Kasumi-1 (cell line): Measurements from ENCODE around the gene ZNF732.
A peak's percentile ranks its signal among the peaks of the same experiment; 100 is the strongest.
"Not testable (repeated sequence)": the region's sequence is repeated elsewhere in the genome, so short reads cannot be mapped to it uniquely, and the experiment has no call there.

Experiments used
- DNase-seq, 2 experiments: peaks; one replicate each; lab custom pipeline; 2025; lab: John Stamatoyannopoulos, UW

The ZNF732 gene

DNA sequence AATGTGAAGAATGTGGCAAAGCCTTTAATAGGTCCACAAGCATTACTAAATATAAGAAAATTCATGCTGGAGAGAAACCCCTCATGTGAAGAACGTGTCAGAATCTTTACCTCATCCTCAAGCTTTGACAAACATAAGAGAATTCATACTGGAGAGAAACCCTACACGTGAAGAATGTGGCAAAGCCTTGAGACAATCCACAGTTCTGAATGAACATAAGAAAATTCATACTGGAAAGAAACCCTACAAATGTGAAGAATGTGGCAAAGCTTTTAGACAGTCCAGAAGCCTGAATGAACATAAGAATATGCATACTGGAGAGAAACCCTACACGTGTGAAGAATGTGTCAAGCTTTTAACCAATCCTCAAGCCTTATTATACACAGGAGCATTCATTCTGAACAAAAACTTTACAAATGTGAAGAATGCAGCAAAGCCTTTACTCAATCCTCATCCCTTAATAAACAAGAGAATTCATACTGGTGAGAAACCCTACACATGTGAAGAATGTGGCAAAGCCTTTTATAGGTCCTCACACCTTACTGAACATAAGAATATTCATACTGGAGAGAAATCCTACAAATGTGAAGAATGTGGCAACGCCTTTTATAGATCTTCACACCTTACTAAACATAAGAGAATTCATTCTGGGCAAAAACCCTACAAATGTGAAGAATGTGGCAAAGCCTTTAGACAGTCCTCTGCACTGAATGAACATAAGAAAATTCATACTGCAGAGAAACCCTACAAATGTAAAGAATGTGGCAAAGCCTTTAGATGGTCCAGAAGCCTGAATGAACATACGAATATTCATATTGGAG, 51.1 kb downstream of the ZNF732 start:
- DNase-seq: no peak

DNA sequence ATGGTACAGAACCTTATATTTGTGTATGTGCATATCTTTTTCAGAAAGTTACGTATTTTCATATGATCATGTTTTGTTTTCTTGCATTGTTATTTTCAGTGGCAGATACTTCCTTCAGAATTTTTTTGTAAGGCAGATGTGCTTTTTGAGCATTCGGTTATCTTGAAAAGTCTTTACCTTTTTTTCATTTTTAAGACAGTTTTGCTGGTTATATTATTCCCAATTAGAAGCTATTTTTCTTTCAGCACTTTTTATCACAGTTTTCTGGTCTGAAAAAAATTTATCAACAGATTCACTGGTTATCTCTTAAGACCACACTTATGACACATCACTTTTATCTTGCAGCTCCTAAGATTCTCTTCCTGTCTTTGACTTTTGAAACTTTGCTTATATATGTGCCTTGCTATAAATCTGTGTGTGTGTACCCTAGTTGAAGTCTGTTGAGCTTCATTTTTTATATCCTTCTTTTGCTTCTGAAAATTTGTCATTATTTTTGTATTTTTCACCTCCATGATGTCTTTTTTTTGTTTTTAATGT, 53.1 kb downstream of the ZNF732 start:
- no peak for DNase-seq

DNA sequence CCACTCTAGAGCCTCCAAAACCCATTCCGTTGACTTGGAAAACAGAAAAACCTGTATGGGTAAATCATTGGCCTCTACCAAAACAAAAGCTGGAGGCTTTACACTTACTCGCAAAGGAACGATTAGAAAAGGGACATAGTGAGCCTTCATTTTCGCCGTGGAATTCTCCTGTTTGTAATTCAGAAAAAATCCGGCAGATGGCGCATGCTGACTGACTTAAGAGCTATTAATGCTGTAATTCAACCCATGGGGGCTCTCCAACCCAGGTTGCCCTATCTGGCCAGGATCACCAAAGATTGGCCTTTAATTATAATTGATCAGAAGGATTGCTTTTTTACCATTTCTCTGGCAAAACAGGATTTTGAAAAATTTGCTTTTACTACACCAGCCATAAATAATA, 60.8 kb downstream of the ZNF732 start:
- peak; percentile 47 to 60 for DNase-seq

DNA sequence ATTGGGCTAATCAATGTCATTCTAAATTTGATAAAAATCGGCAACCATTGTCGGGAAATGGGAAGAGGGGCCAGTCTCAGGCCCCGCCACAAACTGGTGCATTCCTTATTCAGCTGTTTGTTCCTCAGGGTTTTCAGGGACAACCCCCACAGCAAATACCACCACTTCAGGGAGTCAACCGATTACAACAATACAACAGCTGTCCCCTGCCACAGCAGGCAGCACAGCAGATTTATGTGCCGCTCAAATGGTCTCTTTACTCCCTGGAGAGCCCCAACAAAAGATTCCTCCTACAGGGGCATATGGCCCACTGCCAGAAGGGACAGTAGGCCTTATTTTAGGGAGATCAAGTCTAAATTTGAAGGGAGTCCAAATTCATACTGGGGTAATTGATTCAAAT, 61.8 kb downstream of the ZNF732 start:
- no peak for DNase-seq

DNA sequence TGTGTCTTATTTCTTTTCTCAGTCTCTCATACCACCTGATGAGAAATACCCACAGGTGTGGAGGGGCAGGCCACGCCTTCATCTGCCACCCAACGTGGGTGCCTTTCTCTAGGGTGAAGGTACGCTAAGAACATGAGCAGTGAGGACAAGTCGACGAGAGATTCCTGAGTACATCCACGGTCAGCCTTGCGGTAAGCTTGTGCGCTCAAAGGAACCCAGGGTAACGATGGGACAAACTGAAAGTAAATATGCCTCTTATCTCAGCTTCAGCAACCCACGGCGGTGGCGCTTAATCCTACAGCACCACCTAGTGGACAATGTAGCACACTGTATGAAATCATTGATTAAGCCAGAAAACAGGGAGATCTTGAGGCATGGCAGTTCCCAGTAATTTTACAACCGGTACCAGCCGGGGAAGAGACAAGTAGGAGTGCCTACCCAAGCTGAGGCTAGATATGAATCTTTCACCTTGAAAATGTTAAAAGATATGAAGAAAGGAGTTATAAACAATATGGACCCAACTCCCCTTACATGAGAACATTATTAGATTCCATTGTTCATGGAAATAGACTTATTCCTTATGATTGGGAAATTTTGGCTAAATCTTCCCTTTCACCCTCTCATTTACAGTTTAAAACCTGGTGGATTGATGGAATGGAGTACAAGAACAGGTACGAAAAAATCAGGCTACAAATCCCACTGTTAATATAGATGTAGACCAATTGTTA, 63.0 kb downstream of the ZNF732 start:
- peak; percentile 72 to 75 for DNase-seq

DNA sequence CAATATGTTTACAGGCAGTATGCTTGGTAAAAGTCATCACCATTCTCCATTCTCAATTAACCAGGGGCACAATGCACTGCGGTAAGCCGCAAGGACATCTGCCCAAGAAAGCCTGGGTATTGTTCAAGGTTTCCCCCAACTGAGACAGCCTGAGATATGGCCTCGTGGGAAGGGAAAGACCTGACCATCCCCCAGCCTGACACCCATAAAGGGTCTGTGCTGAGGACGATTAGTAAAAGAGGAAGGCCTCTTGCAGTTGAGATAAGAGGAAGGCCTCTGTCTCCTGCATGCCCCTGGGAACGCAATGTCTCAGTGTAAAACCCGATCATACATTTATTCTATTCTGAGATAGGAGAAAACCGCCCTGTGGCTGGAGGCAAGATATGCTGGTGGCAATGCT, 63.9 kb downstream of the ZNF732 start:
- not testable (repeated sequence) for DNase-seq

DNA sequence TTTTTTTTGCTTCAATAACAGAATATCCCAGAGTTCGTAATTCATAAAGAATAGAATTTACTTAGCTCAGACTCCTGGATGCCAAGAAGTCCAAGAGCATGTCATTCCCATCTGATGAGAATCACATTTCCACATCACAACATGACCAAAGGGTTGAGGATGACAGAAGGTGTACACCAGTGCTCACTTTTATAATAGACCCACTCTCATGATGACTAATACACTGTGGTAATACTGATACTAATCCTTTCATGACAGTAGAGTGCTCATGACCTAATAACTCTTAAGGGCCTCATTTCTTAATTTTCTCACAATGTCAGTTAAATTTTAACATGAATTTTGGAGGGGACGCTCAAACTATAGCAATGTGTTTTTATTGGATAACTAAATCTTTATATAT, 69.2 kb downstream of the ZNF732 start:
- DNase-seq: no peak

DNA sequence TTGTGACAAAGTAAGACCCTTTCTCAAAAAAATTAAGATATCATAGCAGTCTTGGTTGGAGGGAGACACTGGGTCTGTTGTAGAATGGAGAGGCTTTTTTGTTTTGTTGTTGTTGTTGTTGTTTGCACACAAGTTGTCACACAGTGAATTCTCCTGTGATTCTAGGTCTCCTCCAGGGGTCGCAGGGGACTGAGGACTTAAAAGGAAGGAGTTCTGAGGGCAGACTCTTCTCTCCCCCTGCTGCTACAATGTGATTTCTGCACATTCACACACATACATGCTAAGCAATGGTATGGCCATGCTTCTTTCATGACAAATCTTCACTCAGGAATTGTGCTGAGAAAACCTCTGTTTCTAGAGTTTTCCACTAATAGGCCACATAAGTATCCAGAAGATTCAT, 71.1 kb downstream of the ZNF732 start:
- no peak for DNase-seq

DNA sequence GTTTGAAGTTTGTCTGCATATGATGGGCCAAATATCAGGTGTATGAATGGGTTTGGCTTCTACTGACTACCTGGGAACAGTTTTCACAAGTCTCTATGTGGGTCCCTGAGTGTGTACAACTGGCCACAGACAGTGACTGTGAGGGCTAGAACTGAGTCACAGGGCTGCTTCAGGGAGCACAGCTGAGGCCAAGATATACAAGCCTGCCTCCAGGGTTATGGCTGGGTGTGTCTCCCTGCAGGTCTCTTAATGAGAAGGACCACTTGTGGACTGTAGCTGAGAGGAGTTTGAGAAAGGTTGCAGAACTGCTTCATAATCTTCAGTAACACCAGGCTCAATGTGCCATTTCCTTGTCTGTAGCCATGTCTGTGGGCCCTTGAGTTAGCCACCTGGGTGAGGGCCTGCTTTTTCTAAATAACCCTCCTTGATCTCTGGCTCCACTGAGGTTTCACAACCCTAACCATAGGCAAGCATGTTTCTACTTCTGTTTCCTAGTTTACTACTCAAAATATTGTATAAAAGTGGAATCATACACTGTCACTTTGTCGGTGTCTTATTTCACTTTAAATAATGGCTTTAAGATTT, 81.3 kb downstream of the ZNF732 start:
- no peak for DNase-seq
